SH-SY5Y (cell line): ENCODE results near the gene KIAA1755.

Experiments used
- GATA2 ChIP-seq: IDR thresholded peaks from 2 replicates; pipeline ENCODE4 v1.6.1; 2011; ENCODE audit warnings: mild to moderate bottlenecking, low read depth, low read length
- GATA3 ChIP-seq: IDR thresholded peaks from 2 replicates; pipeline ENCODE4 v1.6.1; 2011; ENCODE audit warnings: low read depth, mild to moderate bottlenecking, low read length, moderate library complexity

The KIAA1755 gene

DNA sequence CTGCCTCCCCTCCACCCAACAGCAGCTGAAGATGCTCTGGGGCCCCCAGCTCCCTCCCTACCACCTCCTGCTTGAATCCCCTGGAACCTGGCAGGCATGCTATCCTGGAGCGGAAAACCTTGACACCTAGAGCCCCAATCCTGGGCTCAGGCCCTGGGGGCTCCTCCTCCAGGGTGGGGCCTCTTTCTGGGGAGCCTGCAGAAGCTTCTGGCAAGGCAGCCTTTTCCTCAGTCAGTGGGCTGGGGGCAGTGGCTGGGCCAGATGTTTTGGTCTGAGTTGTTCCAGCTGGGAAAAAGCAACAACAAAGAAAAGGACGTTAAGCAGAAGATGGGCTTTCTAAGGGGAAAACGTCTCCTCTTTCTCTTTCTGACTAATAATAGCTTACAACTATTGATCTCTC, 21.1 kb downstream of the KIAA1755 start:
- no peak for TF ChIP-seq GATA3
- no peak for TF ChIP-seq GATA2

DNA sequence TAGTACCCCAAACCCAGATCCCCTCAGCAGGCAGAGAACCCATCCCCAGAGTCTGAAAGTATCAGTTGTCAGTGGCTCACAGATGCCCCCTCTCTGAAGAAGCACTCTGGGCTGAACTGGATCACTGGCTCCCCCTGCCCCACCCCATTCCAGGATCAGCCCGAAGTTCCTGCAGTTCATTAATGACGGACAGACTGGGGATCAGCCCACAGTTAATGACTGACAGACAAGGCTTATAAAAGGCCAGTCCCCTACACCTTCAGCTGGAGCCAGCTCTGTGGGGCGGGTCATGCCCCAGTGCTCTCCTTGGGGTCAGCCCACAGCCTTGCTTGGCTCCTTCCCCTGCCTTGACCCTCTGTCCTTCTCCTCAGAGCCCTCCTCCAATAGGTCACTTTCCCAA, 21.7 kb downstream of the KIAA1755 start:
- TF ChIP-seq GATA3 (no peak), GATA2 (no peak)

DNA sequence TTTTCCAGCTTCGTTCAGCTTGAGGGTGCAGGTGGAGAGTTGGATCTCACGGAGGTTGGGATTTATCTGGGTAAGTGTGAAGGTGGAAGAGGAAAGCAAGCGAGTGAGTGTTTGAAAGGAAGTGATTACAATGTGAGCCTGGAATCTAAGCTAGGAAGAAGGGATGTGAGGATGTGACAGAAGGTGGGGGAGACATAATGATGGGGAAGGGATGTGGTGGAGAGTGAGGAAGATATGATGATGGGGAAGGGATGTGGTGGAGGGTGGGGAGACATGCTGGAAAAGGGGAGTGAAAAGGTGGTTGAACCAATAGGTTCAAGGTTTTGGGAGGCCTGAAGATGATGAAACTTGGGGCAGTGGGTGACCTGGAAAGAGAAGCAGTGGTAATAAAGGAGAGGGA, 23.2 kb downstream of the KIAA1755 start:
- no peak for TF ChIP-seq GATA2
- TF ChIP-seq GATA3: no peak

DNA sequence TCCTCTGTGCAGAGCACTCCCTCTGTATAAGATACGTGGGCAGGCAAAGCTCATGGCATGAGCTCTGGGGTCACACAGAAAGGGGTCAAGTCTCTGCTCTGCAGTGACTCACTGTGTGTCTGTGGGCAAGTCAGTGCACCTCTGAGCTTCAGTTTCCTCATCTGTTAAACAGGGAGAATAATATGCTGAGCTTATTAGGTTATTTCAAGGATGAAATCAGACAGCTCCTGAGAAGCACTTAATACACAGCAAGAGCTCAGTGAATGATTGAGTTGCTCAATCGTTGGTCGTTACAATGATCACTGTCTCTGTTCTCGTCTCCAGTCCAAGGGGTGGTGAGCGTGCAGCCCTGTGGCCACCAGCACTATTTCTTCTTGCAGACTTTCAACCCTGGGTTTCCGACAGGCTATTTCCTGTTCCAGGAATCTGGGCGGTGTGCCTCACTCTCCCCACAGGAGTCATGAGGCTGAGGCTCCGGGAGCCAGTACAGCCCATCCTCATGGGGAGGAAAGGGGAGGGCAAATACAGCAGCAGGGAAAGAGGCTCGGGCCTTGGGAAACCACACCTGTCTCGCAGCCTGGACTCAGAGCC, 28.9 kb downstream of the KIAA1755 start:
- no peak for TF ChIP-seq GATA2
- TF ChIP-seq GATA3: no peak

DNA sequence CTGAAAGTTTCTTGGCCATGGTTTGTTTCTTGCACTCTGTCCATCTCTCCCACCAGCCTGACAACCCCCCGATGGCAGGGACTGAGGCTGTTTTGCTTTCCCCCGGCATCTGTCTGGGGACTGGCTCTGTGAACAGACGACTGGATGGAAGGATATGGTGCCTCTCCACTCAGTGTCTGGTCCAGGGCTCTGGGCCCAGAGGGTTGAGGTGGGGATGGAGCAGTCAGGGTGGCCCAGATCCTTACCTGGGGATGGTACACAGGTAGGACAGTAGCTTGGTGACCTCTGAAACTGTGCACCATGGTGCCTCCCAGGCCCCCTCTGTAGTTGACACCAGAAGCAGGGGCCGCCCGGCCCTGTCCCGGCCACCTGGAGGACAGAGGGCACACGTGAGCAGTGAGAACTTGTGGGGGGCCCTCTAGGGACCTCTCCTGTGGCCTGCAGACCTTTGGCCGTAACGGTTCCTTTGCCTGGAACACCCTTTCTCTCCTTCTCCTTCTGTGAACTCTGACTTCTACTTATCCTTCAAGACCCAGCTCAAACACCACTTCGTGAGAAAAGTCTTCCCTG, 29.5 kb downstream of the KIAA1755 start:
- TF ChIP-seq GATA2 (no peak), GATA3 (no peak)

DNA sequence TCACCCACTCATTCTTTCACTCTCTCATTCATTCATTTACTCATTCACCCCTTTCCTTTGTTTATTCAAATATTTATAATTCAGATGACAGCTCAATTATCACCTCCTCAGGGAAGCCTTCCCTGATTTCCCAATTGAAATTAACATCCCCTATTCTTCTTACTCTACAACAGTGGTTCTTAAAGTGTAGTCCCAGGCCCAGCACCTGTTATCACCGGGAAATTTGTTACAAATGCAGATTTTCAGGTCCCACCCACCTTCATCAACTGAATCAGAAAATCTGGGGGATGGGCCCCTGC, 30.3 kb downstream of the KIAA1755 start:
- TF ChIP-seq GATA3 (no peak), GATA2 (no peak)

DNA sequence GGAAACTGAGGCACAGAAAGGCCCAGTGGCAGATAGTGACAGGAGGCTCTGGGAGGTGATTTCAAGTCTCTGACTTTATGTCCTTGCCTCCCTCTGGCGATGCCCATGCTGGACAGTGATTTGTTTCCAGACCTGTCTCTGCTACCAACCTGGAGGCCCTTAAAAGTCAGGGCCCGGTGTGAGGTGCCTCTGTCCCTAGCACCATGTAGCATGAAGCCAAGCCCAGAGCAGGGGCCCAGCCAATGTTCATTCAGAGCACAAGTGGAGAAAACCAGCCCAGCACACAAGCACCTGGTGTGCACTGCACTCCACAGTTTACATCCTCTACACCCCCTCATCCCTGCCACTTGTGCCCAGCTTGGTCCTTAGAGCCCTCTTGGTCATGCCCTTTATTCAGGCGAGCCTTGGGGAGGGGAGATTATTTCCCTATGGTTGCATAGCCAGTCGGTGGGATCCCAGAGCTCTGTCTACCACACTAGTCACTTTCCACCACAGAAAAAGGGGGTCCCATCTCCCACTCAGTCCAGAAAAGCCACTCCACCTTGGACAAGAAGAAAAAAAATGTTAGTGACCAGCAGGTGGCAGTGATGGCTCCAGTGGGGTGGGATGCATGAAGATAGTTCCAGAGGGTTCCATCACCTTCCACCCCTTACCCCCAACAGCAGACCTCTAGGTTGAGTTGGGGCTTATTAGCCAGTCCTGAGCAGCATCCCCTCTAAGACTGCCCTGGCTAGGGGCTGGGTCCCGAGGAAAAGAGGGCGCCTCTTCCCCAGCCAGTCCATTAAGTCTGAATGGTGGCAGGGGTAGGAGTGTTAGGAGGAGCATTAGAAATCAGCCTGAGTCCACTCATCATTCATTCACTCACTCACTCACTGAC, 30.9 kb downstream of the KIAA1755 start:
- no peak for TF ChIP-seq GATA3
- TF ChIP-seq GATA2: no peak

DNA sequence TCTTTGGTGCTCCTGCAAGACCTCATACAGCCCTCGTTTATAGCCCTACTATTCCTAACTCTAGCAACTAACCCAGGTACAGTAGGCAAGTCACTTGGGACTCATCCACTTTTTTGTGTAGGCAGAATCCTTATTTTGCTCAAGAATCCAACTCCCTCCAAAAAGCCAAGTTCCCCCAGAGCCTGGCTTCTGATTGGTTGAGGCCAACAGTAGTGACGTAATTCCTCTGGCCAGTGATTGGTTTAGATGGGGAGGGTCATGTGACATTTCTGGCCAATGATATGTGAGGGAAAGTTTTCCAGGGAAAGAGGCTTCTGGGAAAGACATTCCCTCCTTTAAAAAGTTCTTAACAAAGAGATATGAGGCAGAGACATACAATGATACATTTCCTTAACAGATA, 32.1 kb downstream of the KIAA1755 start:
- TF ChIP-seq GATA2: no peak
- TF ChIP-seq GATA3: no peak

DNA sequence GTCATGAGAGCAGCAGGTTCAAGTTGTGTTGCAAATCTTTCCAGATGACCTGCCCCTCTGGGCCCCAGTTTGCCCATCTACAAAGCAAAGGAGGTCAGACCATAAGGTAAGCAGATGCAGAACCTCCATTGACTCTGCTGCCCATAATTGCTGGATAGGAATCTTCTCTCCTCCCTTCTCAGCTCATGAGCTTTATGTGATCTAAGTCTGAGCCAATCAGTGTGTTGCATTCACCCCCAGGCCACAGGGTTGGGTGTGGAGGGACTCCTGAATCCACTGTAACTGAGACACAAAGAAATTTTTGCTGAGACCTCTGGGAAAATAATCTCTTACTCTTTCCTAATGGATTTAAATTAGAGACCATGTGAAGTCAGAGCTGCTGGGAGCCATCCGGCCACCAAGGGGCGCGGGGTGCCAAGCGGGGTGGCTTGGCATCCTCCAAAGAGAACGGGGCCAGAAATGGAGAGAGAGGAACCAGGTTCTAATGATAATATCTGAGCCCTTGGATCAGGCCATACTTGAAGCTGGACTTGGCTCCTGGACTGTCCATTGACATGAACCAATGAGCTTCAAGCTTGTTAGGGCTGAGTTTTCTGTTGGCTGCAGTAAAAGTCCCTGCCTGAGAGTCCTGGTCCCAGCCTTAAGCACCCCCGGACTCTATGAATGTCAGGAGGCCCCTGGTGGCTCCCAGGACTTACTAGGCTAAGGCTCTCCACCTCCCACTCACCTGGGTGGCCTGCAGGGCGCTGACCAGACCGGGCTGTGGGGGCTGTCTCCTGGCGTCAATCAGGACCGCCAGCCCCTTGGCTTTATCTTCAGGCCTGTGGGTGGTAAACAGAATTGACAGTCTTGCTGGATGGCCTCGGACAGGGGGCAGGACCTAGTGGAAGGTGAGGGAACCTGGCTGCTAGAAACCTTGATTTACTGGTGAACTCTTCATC, 32.8 kb downstream of the KIAA1755 start:
- TF ChIP-seq GATA2 (no peak), GATA3 (no peak)

DNA sequence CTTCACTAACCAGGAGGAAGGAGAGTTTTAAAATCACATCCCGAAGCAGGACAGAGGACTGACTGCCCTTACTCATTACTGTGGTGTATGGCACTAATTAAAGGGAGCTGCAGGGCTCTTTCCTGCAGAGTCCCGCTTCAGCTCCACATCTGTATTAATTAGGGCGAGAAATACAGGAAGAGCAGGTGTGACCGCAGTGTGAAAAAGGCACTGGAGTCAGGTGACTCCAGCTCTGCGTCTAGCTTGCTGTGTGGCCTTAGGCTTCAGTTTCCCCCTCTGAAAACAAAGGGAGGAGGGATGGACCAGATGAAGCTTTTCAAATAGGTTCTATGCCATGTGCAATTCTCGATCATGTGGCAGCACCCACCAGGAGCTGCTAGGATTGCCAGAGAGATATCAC, 34.0 kb downstream of the KIAA1755 start:
- TF ChIP-seq GATA2 (no peak), GATA3 (no peak)

DNA sequence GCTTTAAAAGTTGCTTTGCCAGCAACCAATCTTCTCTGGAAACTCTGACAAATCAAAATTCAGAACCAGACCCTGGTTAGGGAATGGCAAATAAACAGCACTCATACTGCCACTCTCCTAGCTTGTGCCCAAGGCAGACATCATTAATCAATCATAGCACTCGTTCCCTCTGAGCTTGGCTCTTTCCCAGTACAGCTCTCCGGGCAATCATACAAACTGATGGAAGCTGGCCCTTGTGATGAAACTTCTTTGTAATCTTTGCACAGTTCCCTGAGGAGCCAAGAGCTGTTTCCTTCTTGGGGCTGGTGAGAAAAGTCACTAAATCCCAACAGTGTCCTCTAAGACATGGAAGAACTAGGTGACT, 34.7 kb downstream of the KIAA1755 start:
- TF ChIP-seq GATA3 (no peak), GATA2 (no peak)

DNA sequence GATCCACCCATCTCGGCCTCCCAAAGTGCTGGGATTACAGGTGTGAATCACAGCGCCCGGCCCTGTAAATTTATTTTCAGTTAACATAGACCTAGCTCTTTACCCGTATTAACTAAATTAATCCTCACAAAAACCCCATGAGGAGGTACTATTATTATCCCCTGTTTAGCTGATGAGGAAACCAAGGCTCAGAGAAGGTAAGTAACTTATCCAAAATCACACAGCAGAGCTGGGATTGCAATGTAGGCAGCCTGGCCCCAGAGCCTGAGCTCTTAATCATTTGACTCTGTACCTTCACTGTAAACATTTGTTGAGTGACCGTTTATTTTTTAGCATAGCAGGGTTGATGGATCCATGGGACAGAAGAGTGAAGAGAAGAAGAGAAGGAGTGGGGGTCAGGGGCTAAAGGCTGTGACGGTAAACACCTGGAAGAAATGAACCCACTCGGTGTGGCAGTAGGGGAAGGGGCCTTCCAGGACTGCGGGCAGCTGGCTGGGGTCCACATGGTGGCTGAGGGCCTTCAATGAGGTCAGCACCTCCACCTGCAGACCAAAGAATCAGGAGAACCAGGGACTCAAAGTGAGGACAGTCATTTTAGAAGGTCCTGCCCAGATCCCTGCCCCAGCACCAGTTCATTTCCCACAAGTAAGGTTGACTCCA, 35.2 kb downstream of the KIAA1755 start:
- TF ChIP-seq GATA2: no peak
- no peak for TF ChIP-seq GATA3

DNA sequence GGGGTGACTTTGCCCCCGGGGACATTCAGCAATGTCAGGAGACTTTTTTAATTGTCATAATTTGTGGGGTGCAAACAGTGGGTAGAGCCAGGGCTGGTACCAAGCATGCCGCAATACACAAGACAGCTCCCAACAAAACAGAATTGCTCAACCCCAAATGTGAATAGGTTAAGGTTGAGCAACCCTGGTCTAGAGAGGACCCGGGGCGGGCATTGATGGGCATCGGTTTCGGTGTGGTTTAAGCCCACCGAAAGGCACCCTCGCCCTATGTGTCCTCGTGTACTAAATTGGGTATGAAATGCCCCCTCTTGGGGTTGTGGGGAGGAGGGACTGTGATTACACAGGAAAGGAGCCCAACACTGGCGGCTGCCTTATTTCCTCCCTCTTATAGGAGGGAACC, 36.0 kb downstream of the KIAA1755 start:
- TF ChIP-seq GATA2 (no peak), GATA3 (no peak)

DNA sequence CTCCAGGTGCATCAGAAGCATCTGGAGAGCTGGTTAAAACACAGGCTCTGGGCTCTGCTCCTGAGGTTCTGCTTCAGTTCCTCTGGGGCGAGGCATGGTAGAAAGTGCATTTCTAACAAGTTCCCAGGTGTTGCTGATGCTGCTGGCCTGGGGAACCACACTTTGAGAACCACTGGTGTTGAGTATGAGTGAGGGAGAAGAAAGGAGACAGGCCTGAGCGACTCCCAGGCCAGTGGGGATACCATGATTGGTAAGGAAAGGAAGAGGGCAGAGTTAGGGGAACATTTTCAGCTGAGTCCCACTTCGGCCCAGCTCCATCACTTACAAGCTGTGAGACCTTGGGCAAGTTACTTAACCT, 36.8 kb downstream of the KIAA1755 start:
- TF ChIP-seq GATA2 (no peak), GATA3 (no peak)
